Endothelial cell of umbilical vein (primary cell): Measurements from ENCODE around the gene USP31. TPM values are rescaled to one million over a fixed set of nuclear protein-coding genes. Genes with fewer than 3 reads are reported as not detected.

Experiments used
- BruUV-seq: library from RNA; stranded (reverse); fragments of 400-500 nt; replicated peaks from 2 replicates; lab custom pipeline; 2021; lab: Mats Ljungman, UMichigan
- CTCF ChIA-PET: fragments of 300-600, 350-600 bp; sonication (Branson Sonifier 250); formaldehyde crosslinking; loops from one replicate; lab custom pipeline; 2021; ENCODE audit warnings: antibody characterized with exemption, inconsistent platforms; lab: Charles Lee
- POLR2A ChIA-PET: fragments of 300-600, 350-600 bp; sonication (Branson Sonifier 250); formaldehyde crosslinking; loops from one replicate; lab custom pipeline; 2021; ENCODE audit warnings: antibody characterized with exemption, inconsistent platforms; lab: Charles Lee
- DNase-seq: peaks from one replicate; pipeline ENCODE4 v3.0.0-alpha.2; 2011; ENCODE audit warnings: low read depth, low spot score
- FAIRE-seq: peaks from 2 replicates; lab custom pipeline; 2011; peaks lifted over from hg19 to GRCh38; lab: Jason Lieb, UNC
- H2AFZ ChIP-seq: 2 replicates; pipeline ENCODE4 v1.6.0; 2012; ENCODE audit warnings: low read depth, low read length, control low read depth, inconsistent platforms
- H3K27ac ChIP-seq: 2 replicates; pipeline ENCODE4 v1.5.1; 2011; ENCODE audit warnings: low read depth, mild to moderate bottlenecking, control low read depth, low read length, moderate library complexity; ENCODE audit not compliant: insufficient read depth
- H3K27me3 ChIP-seq, 2 experiments: 2 replicates each; pipeline versions ENCODE4 v1.6.0 to v1.6.1; 2011; ENCODE audit warnings: low read length in 2 of 2, mixed read lengths in 1 of 2; ENCODE audit not compliant: control insufficient read depth in 2 of 2, insufficient read depth in 2 of 2
- H3K36me3 ChIP-seq, 2 experiments: 2 replicates in 1 of 2; 3 replicates in 1 of 2; pipeline ENCODE4 v1.5.1; 2011; ENCODE audit warnings: low read length in 2 of 2, mild to moderate bottlenecking in 1 of 2, moderate library complexity in 1 of 2; ENCODE audit not compliant: control insufficient read depth in 2 of 2, insufficient read depth in 2 of 2; ENCODE audit errors: extremely low read depth in 1 of 2
- H3K4me1 ChIP-seq: 3 replicates; pipeline ENCODE4 v1.5.1; 2011; ENCODE audit warnings: mild to moderate bottlenecking, low read length; ENCODE audit not compliant: control insufficient read depth, insufficient read depth; ENCODE audit errors: extremely low read depth
- H3K4me2 ChIP-seq: 2 replicates; pipeline ENCODE4 v1.6.1; 2011; ENCODE audit warnings: low read length, control low read depth, mixed read lengths; ENCODE audit not compliant: insufficient read depth
- H3K4me3 ChIP-seq, 3 experiments: fragments of 200-600 bp in 1 of 3; sonication (generic), shearing (Covaris generic) in 1 of 3; replicated peaks in 1 of 3; 2 replicates each; pipeline ENCODE4 v1.5.1; 2011 to 2016; ENCODE audit warnings: control low read depth in 3 of 3, low read length in 3 of 3, mild to moderate bottlenecking in 2 of 3, inconsistent platforms in 1 of 3, low read depth in 1 of 3, moderate library complexity in 1 of 3; ENCODE audit not compliant: insufficient read depth in 1 of 3
- H3K79me2 ChIP-seq: 2 replicates; pipeline ENCODE4 v1.6.0; 2012; ENCODE audit warnings: low read length, inconsistent platforms; ENCODE audit not compliant: control insufficient read depth, insufficient read depth
- H3K9ac ChIP-seq: replicated peaks from 2 replicates; pipeline ENCODE3; 2011; ENCODE audit warnings: low read length, control low read depth; ENCODE audit not compliant: insufficient read depth; ENCODE audit errors: extremely low read depth
- H3K9me1 ChIP-seq: replicated peaks from 3 replicates; pipeline ENCODE4 v1.6.0; 2011; ENCODE audit warnings: mild to moderate bottlenecking, low read length; ENCODE audit not compliant: control insufficient read depth, insufficient read depth; ENCODE audit errors: extremely low read depth
- H3K9me3 ChIP-seq: replicated peaks from 2 replicates; pipeline ENCODE4 v1.5.1; 2012; ENCODE audit warnings: low read length, inconsistent platforms; ENCODE audit not compliant: control insufficient read depth, insufficient read depth
- H4K20me1 ChIP-seq: replicated peaks from 2 replicates; pipeline ENCODE3; 2011; ENCODE audit warnings: mild to moderate bottlenecking, low read length; ENCODE audit not compliant: control insufficient read depth, insufficient read depth; ENCODE audit errors: extremely low read depth
- CTCF ChIP-seq, 2 donors: IDR thresholded peaks; 1 replicate in 1 of 2; 2 replicates in 1 of 2; pipeline ENCODE4 v1.5.1; 2011; ENCODE audit warnings: low read length in 2 of 2, mild to moderate bottlenecking in 2 of 2, moderate library complexity in 2 of 2, control low read depth in 1 of 2, inconsistent platforms in 1 of 2, low read depth in 1 of 2; ENCODE audit not compliant: insufficient read depth in 1 of 2; ENCODE audit errors: extremely low read depth in 1 of 2
- EZH2 ChIP-seq: IDR thresholded peaks from 2 replicates; pipeline ENCODE4 v1.6.1; 2012; ENCODE audit warnings: borderline replicate concordance, low read depth, mild to moderate bottlenecking, moderate library complexity, low read length, inconsistent platforms; ENCODE audit not compliant: severe bottlenecking
- FOS ChIP-seq: IDR thresholded peaks from 2 replicates; pipeline ENCODE4 v1.6.1; 2011; ENCODE audit warnings: mild to moderate bottlenecking, low read length, moderate library complexity, borderline replicate concordance; ENCODE audit not compliant: insufficient read depth
- GATA2 ChIP-seq: IDR thresholded peaks from 2 replicates; pipeline ENCODE4 v1.7.0; 2011; ENCODE audit warnings: low read depth, mild to moderate bottlenecking, moderate library complexity, mixed read lengths, low read length; ENCODE audit not compliant: insufficient read length, insufficient read depth
- JUN ChIP-seq: IDR thresholded peaks from 2 replicates; pipeline ENCODE4 v1.6.1; 2011; ENCODE audit warnings: borderline replicate concordance, low read depth; ENCODE audit not compliant: insufficient read length, insufficient read depth
- MYC ChIP-seq: IDR thresholded peaks from one replicate; pipeline ENCODE4 v1.6.1; 2011; ENCODE audit warnings: mild to moderate bottlenecking, low read depth, low read length
- POLR2A ChIP-seq: IDR thresholded peaks from 2 replicates; pipeline ENCODE4 v1.6.1; 2012; ENCODE audit warnings: low read depth, mild to moderate bottlenecking, control low read depth, low read length
- POLR2AphosphoS5 ChIP-seq: IDR thresholded peaks from 2 replicates; pipeline ENCODE4 v1.6.1; 2012; ENCODE audit warnings: low read depth, mild to moderate bottlenecking, control low read depth, low read length, moderate library complexity; ENCODE audit not compliant: insufficient read depth
- dilution Hi-C: fragments of 300-500 bp; cut with MboI; formaldehyde crosslinking; loops from one replicate; pipeline ENCODE4 v1.15.0; 2019; ENCODE audit warnings: low sequenced_read_pairs; ENCODE audit not compliant: extremely low pct_ligation_motif_present
- intact Hi-C: fragments of 100-400 bp; cut with micrococcal nuclease; formaldehyde crosslinking; loops from one replicate; pipeline ENCODE4 v1.10.0; 2022
- polyA plus RNA-seq, 4 experiments: library from polyadenylated mRNA; depleted of rRNA in 3 of 4; stranded (reverse) in 3 of 4; unstranded in 1 of 4; fragments of >200 nt; gene quantifications; 2 replicates each; pipeline versions ENCODE4 v1.2.1 to v1.2.3, GENCODE V29; 2011 to 2012; ENCODE audit warnings: missing spikeins in 1 of 4
- total RNA-seq: library from RNA; stranded (reverse); gene quantifications from 2 replicates; pipeline ENCODE4 v1.2.3, GENCODE V29; 2021
- TF ChIP-seq, protein P1 (sequence below): IDR thresholded peaks from 2 replicates; pipeline ENCODE4 v1.6.1; 2011; ENCODE audit not compliant: insufficient read depth, insufficient read length

The USP31 gene
- total and polyA plus RNA-seq, 2 donors (not counting 3 experiments of a cell fraction or from before 2014, with no cell fraction given), result 14.5 to 42.4 TPM

DNA sequence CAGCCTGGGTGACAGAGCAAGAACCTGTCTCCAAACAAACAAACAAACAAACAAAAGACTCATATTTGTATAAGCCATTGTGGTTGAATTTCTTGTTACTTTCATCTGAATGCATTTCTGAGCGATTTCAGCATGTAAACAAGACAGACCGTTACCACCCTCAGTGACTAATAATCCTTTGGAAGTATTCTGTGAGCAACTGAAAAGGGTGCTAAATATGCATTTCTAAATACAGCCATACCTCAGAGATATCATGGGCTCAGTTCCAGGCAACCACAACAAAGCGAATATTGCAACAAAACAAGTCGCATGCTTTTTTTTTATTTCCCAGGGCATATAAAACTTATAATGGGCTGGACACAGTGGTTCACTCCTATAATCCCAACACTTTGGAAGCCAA lies 109.0 kb downstream of the USP31 start:
- no peak for DNase-seq
- no peak overlapping the region for H3K27ac ChIP-seq
- no peak overlapping the region for H2AFZ ChIP-seq
- no peaks in the 10 kb centered on the region for H3K4me1 ChIP-seq
- H3K4me2 ChIP-seq, result no peak overlapping the region
- CTCF ChIA-PET, result no interaction called here
- H3K27me3 ChIP-seq, result no peaks in the 10 kb centered on the region
- no peak overlapping the region for H3K4me3 ChIP-seq
- FAIRE-seq, result no peak
- H3K79me2 ChIP-seq, result no peaks in the 10 kb centered on the region
- no peak for TF ChIP-seq POLR2AphosphoS5
- no peak for TF ChIP-seq EZH2
- TF ChIP-seq, protein P1, sequence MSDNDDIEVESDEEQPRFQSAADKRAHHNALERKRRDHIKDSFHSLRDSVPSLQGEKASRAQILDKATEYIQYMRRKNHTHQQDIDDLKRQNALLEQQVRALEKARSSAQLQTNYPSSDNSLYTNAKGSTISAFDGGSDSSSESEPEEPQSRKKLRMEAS, result no peak
- no peak for TF ChIP-seq GATA2
- no peak for TF ChIP-seq JUN
- TF ChIP-seq FOS, result no peak
- no peak for TF ChIP-seq CTCF (IDR thresholded peaks at IDR 0.05; ENCODE audit: extremely low read depth in 1 of 2, insufficient read depth in 1 of 2, low read depth in 1 of 2, low read length in 2 of 2)
- no peak for TF ChIP-seq MYC
- TF ChIP-seq POLR2A, result no peak
- no peaks in the 10 kb centered on the region for H4K20me1 ChIP-seq
- dilution Hi-C loops (no loop called here), intact Hi-C loops (no loop called here)
- no TSS peak for BruUV-seq
- POLR2A ChIA-PET, result no interaction called here
- H3K9ac ChIP-seq, result no peak overlapping the region
- H3K9me1 ChIP-seq, result no peaks in the 10 kb centered on the region
- no peaks in the 10 kb centered on the region for H3K36me3 ChIP-seq
- H3K9me3 ChIP-seq, result no peaks in the 10 kb centered on the region
